H1 (cell line): ENCODE measurements around the gene RAB1B. TPM values are rescaled to one million over a fixed set of nuclear protein-coding genes. Genes with fewer than 3 reads are reported as not detected.

Experiments used
- CHD1 ChIP-seq: IDR thresholded peaks from 2 replicates; pipeline ENCODE4 v1.6.1; 2012; ENCODE audit warnings: low read depth, low read length, improper control_type of control experiment
- CHD2 ChIP-seq: IDR thresholded peaks from 2 replicates; pipeline ENCODE4 v1.6.1; 2012; ENCODE audit warnings: low read length, improper control_type of control experiment
- MAFK ChIP-seq: IDR thresholded peaks from 2 replicates; pipeline ENCODE4 v1.6.1; 2012; ENCODE audit warnings: low read depth, mild to moderate bottlenecking, improper control_type of control experiment, low read length
- NANOG ChIP-seq: IDR thresholded peaks from 2 replicates; pipeline ENCODE4 v1.6.1; 2011; ENCODE audit warnings: low read length, low read depth, mild to moderate bottlenecking, inconsistent platforms; ENCODE audit not compliant: insufficient read depth, poor library complexity, severe bottlenecking
- POLR2AphosphoS5 ChIP-seq: IDR thresholded peaks from 2 replicates; pipeline ENCODE4 v1.6.1; 2011; ENCODE audit warnings: low read depth, low read length
- RNF2 ChIP-seq: fragments of 200-900, 300-1000 bp; sonication (generic); IDR thresholded peaks from 2 replicates; pipeline ENCODE4 v1.7.1; 2016; ENCODE audit warnings: borderline replicate concordance, low read depth, mild to moderate bottlenecking, antibody characterized with exemption, low read length; ENCODE audit not compliant: poor library complexity, severe bottlenecking; ENCODE audit errors: missing control alignments
- SP1 ChIP-seq: IDR thresholded peaks from 2 replicates; pipeline ENCODE4 v1.6.1; 2011; ENCODE audit warnings: low read depth, low read length
- SP2 ChIP-seq: IDR thresholded peaks from 2 replicates; pipeline ENCODE4 v1.6.1; 2012; ENCODE audit warnings: mild to moderate bottlenecking, low read length, inconsistent platforms
- SP4 ChIP-seq: IDR thresholded peaks from 2 replicates; pipeline ENCODE4 v1.6.1; 2012; ENCODE audit warnings: low read length, inconsistent platforms
- SRF ChIP-seq: IDR thresholded peaks from 2 replicates; pipeline ENCODE4 v1.6.1; 2011; ENCODE audit warnings: mild to moderate bottlenecking, low read depth, low read length, moderate library complexity
- TBP ChIP-seq: IDR thresholded peaks from 2 replicates; pipeline ENCODE4 v1.6.1; 2011; ENCODE audit warnings: low read depth, low read length, improper control_type of control experiment
- polyA plus RNA-seq, 7 experiments: library from polyadenylated mRNA; depleted of rRNA in 3 of 7; stranded (reverse) in 5 of 7; unstranded in 2 of 7; fragments of >200 nt in 5 of 7; fragments of 200-250 nt in 2 of 7; gene quantifications; 1 replicate in 5 of 7; 2 replicates in 1 of 7; 4 replicates in 1 of 7; pipeline versions ENCODE4 v1.2.1 to v1.2.3, GENCODE V29; 2011 to 2013; ENCODE audit warnings: missing spikeins in 2 of 7, mixed read lengths in 2 of 7
- total RNA-seq: library from RNA; stranded (reverse); fragmentation: NEBNext Ultra II Directional; extraction: Animal tissue kit (Norgen Biotek cat#: 25700); gene quantifications from 2 replicates; pipeline ENCODE4 v1.2.1, GENCODE V29; 2021

Gene RAB1B
- total and polyA plus RNA-seq, 2 of the 8 experiments (the other 6 are each of a cell fraction or from before 2014, with no cell fraction given): 100 to 217 TPM

DNA sequence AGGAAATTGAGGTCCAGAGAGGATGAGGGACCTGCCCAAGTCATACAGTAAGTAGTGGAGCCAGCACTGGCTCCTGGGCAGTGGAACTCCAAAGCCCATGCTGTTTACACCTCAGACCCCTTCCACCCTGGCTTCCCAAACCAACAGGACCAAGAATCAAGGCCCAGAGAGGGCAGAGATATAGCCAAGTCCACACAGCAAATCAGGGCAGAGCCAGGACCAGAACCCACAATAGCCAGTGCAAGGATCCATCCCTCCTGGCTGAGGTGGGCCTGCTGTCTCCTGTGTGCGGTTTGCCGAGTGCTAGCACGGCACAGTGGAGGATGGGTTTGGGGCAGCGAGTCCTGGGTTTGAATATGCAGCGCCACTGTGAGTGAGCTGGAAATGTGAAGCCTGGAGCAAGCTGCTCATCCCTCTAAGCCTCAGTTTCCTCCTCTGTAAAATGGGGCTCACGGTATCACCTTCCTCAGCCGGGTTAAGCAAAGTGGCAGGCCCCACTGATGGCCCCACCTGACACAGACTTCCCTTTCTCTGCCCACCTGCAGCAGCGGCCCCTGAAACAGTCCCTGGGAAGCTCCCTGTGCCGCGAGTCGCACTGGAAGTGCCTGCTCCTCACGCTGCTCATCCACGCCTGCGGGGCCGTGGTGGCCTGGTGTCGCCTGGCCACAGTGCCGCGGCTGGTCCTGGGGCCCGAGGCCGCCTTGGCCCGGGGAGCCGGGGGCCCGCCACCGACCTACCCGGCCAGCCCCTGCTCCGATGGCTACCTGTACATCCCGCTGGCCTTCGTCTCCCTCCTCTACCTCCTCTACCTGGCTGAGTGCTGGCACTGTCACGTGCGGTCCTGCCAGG is 25.6 kb downstream of the RAB1B start (continued):
- no peak for TF ChIP-seq SP2
- no peak for TF ChIP-seq TBP
- TF ChIP-seq SRF: no peak
- TF ChIP-seq SP4: no peak
- TF ChIP-seq CHD1: no peak
- no peak for TF ChIP-seq MAFK
- TF ChIP-seq SP1: no peak
- TF ChIP-seq POLR2AphosphoS5: no peak
- TF ChIP-seq CHD2: no peak
- no peak for TF ChIP-seq RNF2
- no peak for TF ChIP-seq NANOG
